Activated T-cell treated with anti-CD3 and anti-CD28 coated beads, Interleukin-2, amount 50 U/mL, for 4 hours (primary cell): ENCODE measurements around the gene SLC6A18. TPM values are rescaled to one million over a fixed set of nuclear protein-coding genes. Genes with fewer than 3 reads are reported as not detected.
A peak's percentile ranks its signal among the peaks of the same experiment; 100 is the strongest.

Experiments used
- ATAC-seq, 2 donors: fragments of 200-7000 bp; cut with Tn5 transposase; one replicate each; pipeline ENCODE4 v1.10.0; 2021
- DNase-seq: peaks from one replicate; pipeline ENCODE4 v3.0.0-alpha.2; 2020
- H3K27me3 Mint-ChIP-seq: one replicate; pipeline ENCODE4 v1.8.0; 2021; ENCODE audit warnings: low read depth, mixed read lengths
- H3K36me3 Mint-ChIP-seq: one replicate; pipeline ENCODE4 v1.8.0; 2022; ENCODE audit warnings: mixed read lengths; ENCODE audit not compliant: insufficient read depth
- H3K4me1 Mint-ChIP-seq: one replicate; pipeline ENCODE4 v1.8.0; 2021; ENCODE audit warnings: low read depth, mixed read lengths
- H3K4me3 Mint-ChIP-seq: one replicate; pipeline ENCODE4 v1.8.0; 2021; ENCODE audit warnings: mild to moderate bottlenecking, moderate library complexity, mixed read lengths
- H3K9me3 Mint-ChIP-seq: one replicate; pipeline ENCODE4 v1.8.0; 2021; ENCODE audit warnings: mixed read lengths
- total RNA-seq, 3 donors: library from RNA; stranded (reverse); gene quantifications; one replicate each; pipeline ENCODE4 v1.2.1, GENCODE V29; 2021

The SLC6A18 gene
- total RNA-seq, 3 donors from 2014 or later: not detected

GRCh38 chr5:1251678-1252580 is 26.7 kb downstream of the SLC6A18 start:
- no peak for DNase-seq
- Mint-ChIP-seq H3K4me3 (no peak overlapping the region), H3K4me1 (peaks cover 20% of the 10 kb centered on the region), H3K36me3 (no peaks in the 10 kb centered on the region), H3K9me3 (no peaks in the 10 kb centered on the region), H3K27me3 (peaks cover under 1% of the 10 kb centered on the region)
- no peak for ATAC-seq

GRCh38 chr5:1252681-1253080 is 27.5 kb downstream of the SLC6A18 start:
- no peaks in the 10 kb centered on the region for H3K36me3 Mint-ChIP-seq
- peaks cover 20% of the 10 kb centered on the region for H3K4me1 Mint-ChIP-seq
- H3K4me3 Mint-ChIP-seq: no peak overlapping the region
- no peaks in the 10 kb centered on the region for H3K9me3 Mint-ChIP-seq
- DNase-seq: no peak
- ATAC-seq: no peak
- no peaks in the 10 kb centered on the region for H3K27me3 Mint-ChIP-seq

GRCh38 chr5:1253456-1254105 is 28.4 kb downstream of the SLC6A18 start:
- no peak overlapping the region for H3K4me3 Mint-ChIP-seq
- H3K27me3 Mint-ChIP-seq: no peaks in the 10 kb centered on the region
- H3K9me3 Mint-ChIP-seq: no peaks in the 10 kb centered on the region

GRCh38 chr5:1254196-1254595 is 29.0 kb downstream of the SLC6A18 start:
- ATAC-seq (no peak), DNase-seq (no peak)
- Mint-ChIP-seq H3K36me3 (no peaks in the 10 kb centered on the region), H3K4me3 (no peak overlapping the region), H3K9me3 (no peaks in the 10 kb centered on the region), H3K27me3 (no peaks in the 10 kb centered on the region), H3K4me1 (peaks cover 20% of the 10 kb centered on the region)

More at GRCh38 chr5:1253456-1254105, 28.4 kb downstream of the SLC6A18 start:
- Mint-ChIP-seq H3K4me1 (peaks cover 20% of the 10 kb centered on the region), H3K36me3 (no peaks in the 10 kb centered on the region)
- no peak for DNase-seq
- no peak for ATAC-seq

- ATAC-seq (peak; percentile 70 to 73), DNase-seq (peak; percentile 27)
- Mint-ChIP-seq H3K27me3 (no peaks in the 10 kb centered on the region), H3K9me3 (no peaks in the 10 kb centered on the region), H3K36me3 (no peaks in the 10 kb centered on the region), H3K4me1 (peaks cover 20% of the 10 kb centered on the region), H3K4me3 (peak overlapping the region; percentile 36)
Observed at GRCh38 chr5:1255081-1255561, 29.9 kb downstream of the SLC6A18 start.

GRCh38 chr5:1256776-1257175 is 31.6 kb downstream of the SLC6A18 start:
- Mint-ChIP-seq H3K27me3 (no peaks in the 10 kb centered on the region), H3K4me1 (peaks cover 20% of the 10 kb centered on the region), H3K9me3 (no peaks in the 10 kb centered on the region), H3K4me3 (no peak overlapping the region), H3K36me3 (no peaks in the 10 kb centered on the region)
- DNase-seq (no peak), ATAC-seq (no peak)

- H3K9me3 Mint-ChIP-seq: no peaks in the 10 kb centered on the region
- no peaks in the 10 kb centered on the region for H3K27me3 Mint-ChIP-seq
- H3K36me3 Mint-ChIP-seq: no peaks in the 10 kb centered on the region
- peaks cover 18% of the 10 kb centered on the region for H3K4me1 Mint-ChIP-seq
- no peak for ATAC-seq
- H3K4me3 Mint-ChIP-seq: no peak overlapping the region
- no peak for DNase-seq
Observed at GRCh38 chr5:1257363-1257762, 32.2 kb downstream of the SLC6A18 start.

- H3K4me1 Mint-ChIP-seq: peaks cover 18% of the 10 kb centered on the region
- no peaks in the 10 kb centered on the region for H3K9me3 Mint-ChIP-seq
- H3K4me3 Mint-ChIP-seq: no peak overlapping the region
- ATAC-seq (no peak), DNase-seq (no peak)
- no peaks in the 10 kb centered on the region for H3K36me3 Mint-ChIP-seq
- H3K27me3 Mint-ChIP-seq: no peaks in the 10 kb centered on the region
Observed at GRCh38 chr5:1257841-1258240, 32.7 kb downstream of the SLC6A18 start.

- no peaks in the 10 kb centered on the region for H3K27me3 Mint-ChIP-seq
- peaks cover 13% of the 10 kb centered on the region for H3K4me1 Mint-ChIP-seq
- DNase-seq (no peak), ATAC-seq (no peak)
- no peaks in the 10 kb centered on the region for H3K9me3 Mint-ChIP-seq
- H3K36me3 Mint-ChIP-seq: no peaks in the 10 kb centered on the region
- H3K4me3 Mint-ChIP-seq: no peak overlapping the region
Observed at GRCh38 chr5:1259806-1260480, 34.8 kb downstream of the SLC6A18 start.

- H3K9me3 Mint-ChIP-seq: no peaks in the 10 kb centered on the region
- H3K27me3 Mint-ChIP-seq: no peaks in the 10 kb centered on the region
- H3K36me3 Mint-ChIP-seq: no peaks in the 10 kb centered on the region
- ATAC-seq (no peak), DNase-seq (no peak)
- H3K4me3 Mint-ChIP-seq: no peak overlapping the region
- no peaks in the 10 kb centered on the region for H3K4me1 Mint-ChIP-seq
Observed at GRCh38 chr5:1261643-1262042, 36.5 kb downstream of the SLC6A18 start.

- Mint-ChIP-seq H3K4me1 (no peaks in the 10 kb centered on the region), H3K36me3 (no peaks in the 10 kb centered on the region), H3K27me3 (no peaks in the 10 kb centered on the region), H3K9me3 (no peaks in the 10 kb centered on the region), H3K4me3 (no peak overlapping the region)
- DNase-seq: no peak
- ATAC-seq: no peak
Observed at GRCh38 chr5:1262381-1262780, 37.2 kb downstream of the SLC6A18 start.

- H3K27me3 Mint-ChIP-seq: no peaks in the 10 kb centered on the region
- H3K4me1 Mint-ChIP-seq: peaks cover 10% of the 10 kb centered on the region
- DNase-seq (no peak), ATAC-seq (no peak)
- H3K36me3 Mint-ChIP-seq: no peaks in the 10 kb centered on the region
- no peaks in the 10 kb centered on the region for H3K9me3 Mint-ChIP-seq
- H3K4me3 Mint-ChIP-seq: no peak overlapping the region
Observed at GRCh38 chr5:1264211-1264610, 39.0 kb downstream of the SLC6A18 start.

- Mint-ChIP-seq H3K4me3 (no peak overlapping the region), H3K27me3 (no peaks in the 10 kb centered on the region), H3K4me1 (peaks cover 13% of the 10 kb centered on the region), H3K9me3 (no peaks in the 10 kb centered on the region), H3K36me3 (no peaks in the 10 kb centered on the region)
- DNase-seq (no peak), ATAC-seq (no peak)
Observed at GRCh38 chr5:1265026-1265425, 39.8 kb downstream of the SLC6A18 start.
